Measurements from ENCODE around the gene CDC20.
"Not testable (repeated sequence)": the region's sequence is repeated elsewhere in the genome, so short reads cannot be mapped to it uniquely, and the experiment has no call there.

Gene CDC20

GRCh38 chr1:43377831-43378230 is 19.1 kb downstream of the CDC20 start:
- FAIRE-seq (no peak), DNase-seq (ENCODE audit: extremely low spot score, insufficient read length, low read depth) (no peak)

DNA sequence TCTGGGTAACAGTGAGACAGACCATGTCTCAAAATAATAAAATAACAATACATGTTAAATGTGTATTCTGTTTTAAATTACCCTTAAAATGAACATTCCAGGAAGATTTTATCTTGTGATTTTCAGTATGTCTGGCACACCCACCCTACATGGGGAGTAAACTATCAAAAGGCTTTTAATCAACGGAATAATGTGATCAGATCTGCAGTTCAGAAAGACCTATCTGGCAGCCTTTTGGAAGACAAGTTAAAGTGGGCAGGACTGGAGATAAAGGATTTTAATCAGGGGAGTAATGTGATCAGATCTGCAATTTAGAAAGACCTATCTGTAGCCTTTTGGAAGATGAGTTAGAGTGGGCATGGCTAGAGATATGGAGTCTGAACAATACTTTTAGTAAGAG is 20.7 kb downstream of the CDC20 start:
- DNase-seq (ENCODE audit: extremely low spot score, insufficient read length, low read depth) = no peak
- FAIRE-seq = no peak

DNA sequence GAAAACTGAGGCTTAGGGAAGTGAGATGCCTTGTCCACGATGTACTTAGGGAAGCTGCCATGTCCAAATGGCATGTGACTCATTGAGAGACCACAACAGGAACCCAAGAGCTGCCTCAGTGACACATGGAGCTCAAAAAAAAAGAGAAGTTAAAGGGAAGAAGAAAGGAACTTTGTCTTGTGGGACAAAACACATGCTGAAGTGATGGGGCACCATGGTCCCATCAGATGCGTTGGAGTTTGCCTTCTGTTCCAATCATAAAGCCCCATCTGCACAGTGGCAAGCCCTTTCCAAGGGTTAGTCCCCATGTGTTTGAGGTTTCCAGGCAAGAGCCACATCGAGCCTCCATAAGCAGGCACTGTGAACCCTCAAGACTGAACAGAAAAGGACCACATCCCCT is 22.8 kb downstream of the CDC20 start:
- FAIRE-seq = no peak
- DNase-seq (ENCODE audit: extremely low spot score, insufficient read length, low read depth) = no peak

DNA sequence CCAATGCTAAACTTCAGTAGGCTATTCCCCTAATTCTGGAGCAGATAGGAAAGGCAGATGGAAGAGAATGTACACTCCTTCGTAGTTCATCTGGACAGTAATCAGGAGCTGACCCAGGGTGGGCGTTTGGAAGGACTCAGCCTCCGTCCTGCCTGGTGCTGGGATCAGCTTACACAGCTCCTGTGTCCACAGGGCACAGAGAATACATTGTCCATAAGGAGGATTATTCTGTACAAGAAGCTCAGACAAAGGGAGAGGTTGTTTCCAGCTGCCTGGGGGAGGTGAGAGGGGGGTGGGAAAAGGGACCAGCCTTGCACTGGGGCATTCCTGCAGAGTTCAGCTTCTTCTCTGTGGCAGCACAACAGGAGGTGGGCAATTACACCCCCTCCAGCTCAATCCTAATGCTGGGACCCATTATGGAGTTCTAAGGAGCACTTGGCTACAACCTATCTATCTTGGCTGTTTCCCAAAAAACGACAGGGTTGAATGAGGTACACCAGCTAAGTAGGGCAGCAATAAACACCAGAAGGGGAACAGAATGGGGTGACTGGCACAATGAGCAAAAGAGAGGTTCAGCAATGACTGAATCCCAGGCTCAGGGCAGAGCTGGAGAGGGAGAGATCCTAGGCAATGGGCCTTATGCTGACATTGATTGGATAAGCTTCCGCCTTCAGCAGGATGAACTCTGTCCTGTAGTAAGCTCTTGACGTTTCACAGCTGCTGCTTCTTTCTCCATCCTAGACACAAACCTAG is 23.4 kb downstream of the CDC20 start:
- FAIRE-seq (no peak), DNase-seq (ENCODE audit: extremely low spot score, insufficient read length, low read depth) (no peak)

- DNase-seq (ENCODE audit: extremely low spot score, insufficient read length, low read depth) (no peak), FAIRE-seq (no peak)
Observed at GRCh38 chr1:43383449-43383848, 24.7 kb downstream of the CDC20 start.

DNA sequence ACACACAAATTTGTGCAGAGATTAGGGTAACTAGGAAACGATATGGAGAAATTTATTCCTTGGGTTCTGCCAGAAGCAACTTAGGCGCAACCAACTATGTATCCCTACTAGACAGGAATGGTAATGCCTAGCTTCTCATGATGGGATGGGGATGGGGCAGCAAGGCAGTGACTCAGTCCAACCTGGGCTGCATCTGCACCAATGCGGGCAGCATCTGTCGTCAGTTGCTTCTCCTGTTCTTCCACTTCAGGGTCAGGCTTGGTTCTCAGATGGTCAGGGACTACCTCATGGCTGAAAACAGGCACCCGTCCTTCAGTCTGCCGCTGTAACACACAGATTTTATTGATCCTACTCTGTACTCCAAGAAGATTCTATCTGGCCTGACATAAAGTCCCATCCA is 27.9 kb downstream of the CDC20 start:
- DNase-seq (ENCODE audit: extremely low spot score, insufficient read length, low read depth) = no peak
- no peak for FAIRE-seq

DNA sequence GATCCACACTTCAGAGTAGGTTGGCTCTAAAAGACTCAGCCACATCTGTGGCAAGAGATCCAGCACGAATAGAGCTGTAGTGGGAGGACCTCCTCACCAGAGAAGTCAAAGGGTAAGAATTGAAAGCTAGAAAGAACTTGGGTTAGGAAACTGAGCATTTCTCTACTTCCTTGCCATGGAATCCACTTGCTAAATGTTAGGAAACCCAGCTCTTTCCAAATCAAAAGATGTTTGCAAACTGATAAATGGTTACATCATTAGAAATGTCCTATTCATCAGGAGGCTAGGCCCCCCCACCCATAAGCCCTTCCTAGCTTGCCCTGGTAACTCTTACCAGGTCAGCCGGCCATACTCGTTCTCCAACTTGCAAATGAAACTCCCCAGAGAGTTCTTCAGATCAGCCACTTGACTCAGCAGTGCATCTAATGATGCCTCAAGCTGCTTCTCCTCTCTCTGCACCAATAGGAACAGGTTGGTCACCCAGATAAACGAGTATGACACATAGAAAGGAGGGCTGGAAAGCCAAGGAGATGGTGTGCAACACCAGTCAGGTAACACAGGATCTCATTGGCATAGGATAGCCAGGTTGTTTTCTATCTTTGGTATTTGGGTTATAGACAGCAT is 29.3 kb downstream of the CDC20 start:
- DNase-seq (ENCODE audit: extremely low spot score, insufficient read length, low read depth) (no peak), FAIRE-seq (no peak)

- FAIRE-seq = no peak
- no peak for DNase-seq (ENCODE audit: extremely low spot score, insufficient read length, low read depth)
Observed at GRCh38 chr1:43388613-43389012, 29.8 kb downstream of the CDC20 start.

DNA sequence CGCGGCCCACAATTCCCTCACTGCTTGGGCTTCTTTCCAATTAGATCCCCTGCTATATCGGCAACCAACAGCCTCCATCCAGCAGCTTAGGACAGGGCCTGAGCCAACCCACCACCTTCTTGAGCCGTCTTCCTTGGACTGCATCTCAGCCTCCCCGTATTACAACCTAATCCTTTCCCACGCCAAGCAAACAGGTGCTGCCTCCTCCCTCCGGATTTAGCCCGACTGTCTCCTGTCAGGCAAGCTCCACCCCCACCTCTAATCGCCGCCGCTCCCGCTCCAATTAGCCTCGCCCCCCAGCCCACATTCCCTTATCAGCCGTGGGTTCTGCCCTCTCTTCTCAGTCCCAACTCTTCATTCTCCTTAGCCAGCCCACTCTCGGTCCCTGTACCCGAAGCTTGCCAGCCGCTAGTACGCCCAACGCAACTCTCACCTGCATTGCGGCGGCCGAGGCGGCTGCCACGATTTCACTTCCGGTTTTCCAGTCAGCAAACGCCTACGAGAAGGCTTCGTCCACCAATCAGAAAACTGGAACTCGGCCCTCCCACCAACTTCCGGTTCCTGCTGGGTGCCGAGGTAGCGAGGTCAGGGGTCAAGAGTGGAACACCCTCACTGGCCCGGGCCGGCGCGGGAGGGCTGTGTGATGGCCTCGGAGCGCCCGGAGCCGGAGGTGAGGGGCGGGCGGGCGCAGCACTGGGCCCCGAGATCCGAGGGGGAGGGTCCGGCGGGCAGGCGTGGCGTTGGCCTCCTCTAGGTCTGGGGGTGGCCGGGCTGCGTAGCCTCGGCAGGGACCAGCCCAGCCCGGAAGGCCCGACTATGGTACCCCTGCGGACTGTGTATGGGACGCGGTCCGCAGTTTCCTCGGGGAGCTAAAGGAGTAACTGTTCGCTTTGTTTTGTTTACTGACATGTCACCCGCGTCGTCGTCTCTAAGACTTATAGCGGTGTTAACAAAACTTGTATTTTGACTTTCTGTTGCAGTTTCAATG is 30.8 kb downstream of the CDC20 start, which contains the start of the genes MED8 and SZT2:
TSS of gene MED8 (minus strand) at position 475 of the 988 bp plus-strand sequence. CDS start at position 439, 36 bp downstream.
TSS of gene SZT2 (plus strand) at position 574 of the 988 bp plus-strand sequence. CDS start at position 644, 70 bp downstream.
- DNase-seq (ENCODE audit: extremely low spot score, insufficient read length, low read depth) (peak; percentile 89), FAIRE-seq (peak; percentile 96)

- FAIRE-seq (no peak), DNase-seq (ENCODE audit: extremely low spot score, insufficient read length, low read depth) (no peak)
Observed at GRCh38 chr1:43392702-43393101, 33.9 kb downstream of the CDC20 start.

GRCh38 chr1:43395523-43395922 is 36.7 kb downstream of the CDC20 start:
- DNase-seq (ENCODE audit: extremely low spot score, insufficient read length, low read depth) (no peak), FAIRE-seq (no peak)

GRCh38 chr1:43396059-43396458 is 37.3 kb downstream of the CDC20 start:
- FAIRE-seq = no peak
- DNase-seq (ENCODE audit: extremely low spot score, insufficient read length, low read depth) = no peak

- no peak for DNase-seq (ENCODE audit: extremely low spot score, insufficient read length, low read depth)
- no peak for FAIRE-seq
Observed at GRCh38 chr1:43398227-43398626, 39.4 kb downstream of the CDC20 start.

- FAIRE-seq; DNase-seq (ENCODE audit: extremely low spot score, insufficient read length, low read depth): not testable (repeated sequence)
Observed at GRCh38 chr1:43400441-43400840, 41.7 kb downstream of the CDC20 start.

DNA sequence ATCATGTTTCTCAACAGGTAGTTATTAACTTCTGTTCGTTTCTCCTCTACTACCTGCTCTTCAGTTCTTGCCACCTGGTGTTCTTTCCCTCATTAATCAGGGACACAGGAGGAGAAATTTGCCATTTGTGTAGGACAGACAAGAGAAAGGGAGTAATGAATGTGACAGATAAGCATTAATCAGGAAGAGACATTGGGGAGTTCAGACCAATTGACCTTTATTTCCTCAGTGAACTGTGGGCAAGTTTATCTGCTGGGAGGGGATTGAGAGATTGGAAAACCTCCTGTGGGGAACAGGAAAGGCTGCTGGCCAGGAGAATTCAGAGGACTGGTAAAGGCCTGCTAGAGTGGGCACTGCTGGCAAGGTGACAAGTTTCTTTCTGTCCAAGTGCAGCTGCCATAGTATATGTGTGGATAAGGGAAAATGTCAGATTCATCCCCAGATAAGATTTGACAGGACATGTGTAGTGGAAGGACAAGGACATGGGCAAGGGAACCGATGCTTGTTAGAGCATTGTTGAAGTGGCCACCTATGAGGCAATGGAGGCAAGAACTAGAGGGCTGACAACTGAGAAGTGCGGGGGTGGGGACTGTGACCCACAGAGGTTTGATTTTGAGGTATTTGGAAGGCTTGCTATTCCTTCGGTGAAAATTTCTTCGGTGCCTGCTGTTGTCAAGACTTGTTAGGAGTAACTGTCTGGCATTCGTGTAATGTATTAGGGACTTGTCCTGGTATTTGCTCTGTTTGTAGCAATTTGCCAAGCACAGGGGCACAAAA is 43.5 kb downstream of the CDC20 start:
- FAIRE-seq (no peak), DNase-seq (ENCODE audit: extremely low spot score, insufficient read length, low read depth) (no peak)

DNA sequence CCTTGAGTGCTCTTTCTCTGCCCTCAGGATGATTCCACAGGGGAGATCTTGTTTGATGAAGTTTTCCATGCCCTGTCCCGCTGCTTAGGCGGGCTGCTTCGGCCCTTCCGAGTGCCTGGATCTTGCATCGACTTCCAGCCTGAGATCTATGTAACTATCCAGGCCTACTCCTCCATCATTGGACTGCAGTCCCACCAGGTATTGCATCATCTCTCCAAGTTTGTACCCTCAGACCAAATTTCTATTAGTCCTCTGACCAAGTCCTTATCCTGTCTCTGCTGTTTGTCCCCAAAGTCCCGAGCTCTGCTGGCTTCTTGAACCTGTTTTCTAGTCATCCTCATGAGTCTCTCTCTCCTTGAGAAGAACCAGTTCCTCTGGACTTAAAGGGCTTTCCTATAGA is 45.6 kb downstream of the CDC20 start:
- FAIRE-seq (no peak), DNase-seq (ENCODE audit: extremely low spot score, insufficient read length, low read depth) (no peak)

DNA sequence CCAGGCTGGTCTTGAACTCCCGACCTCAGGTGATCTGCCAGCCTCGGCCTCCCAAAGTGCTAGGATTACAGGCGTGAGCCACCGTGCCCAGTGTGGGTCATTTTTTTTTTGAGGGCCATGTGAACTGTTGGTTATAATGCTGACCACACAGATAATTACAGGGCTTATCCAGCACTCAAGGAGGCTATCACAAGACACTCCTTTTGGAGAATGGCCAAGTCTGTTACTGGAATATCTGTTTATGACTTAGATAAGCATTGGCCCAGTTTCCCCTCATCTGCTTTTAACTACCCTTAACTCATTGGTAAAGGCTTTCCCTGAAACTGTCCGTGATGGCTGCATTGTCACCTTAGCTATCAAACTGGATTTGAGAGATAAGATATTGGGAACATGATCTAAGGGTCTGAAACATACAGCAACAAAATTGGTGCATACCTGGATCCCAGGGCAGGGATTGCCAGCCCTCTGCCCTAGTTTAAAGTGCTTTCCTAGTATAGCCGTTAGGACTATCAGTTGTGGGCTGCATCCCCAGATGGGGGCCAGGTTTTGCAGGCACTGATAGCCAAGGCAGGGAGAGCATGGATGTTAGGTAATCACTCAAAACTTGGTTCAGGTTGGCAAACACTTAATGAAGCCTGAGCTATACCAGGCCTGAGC is 46.6 kb downstream of the CDC20 start:
- FAIRE-seq (no peak), DNase-seq (ENCODE audit: extremely low spot score, insufficient read length, low read depth) (no peak)

DNA sequence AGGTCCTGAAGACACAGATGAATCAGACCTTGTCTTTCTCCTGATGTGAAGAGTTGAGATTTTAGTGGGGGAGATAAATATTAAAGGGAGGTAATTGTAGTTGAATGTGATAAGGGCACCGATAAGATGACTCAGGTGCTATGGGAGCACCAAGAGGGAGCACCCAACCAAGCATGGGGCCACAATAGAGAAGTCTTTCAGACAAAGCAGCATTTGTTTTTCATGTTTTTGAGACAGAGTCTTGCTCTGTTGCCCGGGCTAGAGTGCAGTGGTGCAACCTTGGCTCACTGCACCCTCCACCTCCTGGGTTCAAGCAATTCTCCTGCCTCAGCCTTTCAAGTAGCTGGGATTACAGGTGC is 47.1 kb downstream of the CDC20 start:
- FAIRE-seq (no peak), DNase-seq (ENCODE audit: extremely low spot score, insufficient read length, low read depth) (no peak)

GRCh38 chr1:43410571-43410970 is 51.8 kb downstream of the CDC20 start:
- no peak for DNase-seq (ENCODE audit: extremely low spot score, insufficient read length, low read depth)
- FAIRE-seq = no peak

Data from GM18507 (cell line).